HG03520 (cell line): Measurements from ENCODE around the gene HOXB3.

Experiments used
- ATAC-seq: cut with Tn5 transposase; IDR thresholded peaks from one replicate; pipeline ENCODE4 v1.9.1; 2021; ENCODE audit warnings: mild to moderate bottlenecking, moderate library complexity; ENCODE audit not compliant: unreplicated experiment

The HOXB3 gene

DNA sequence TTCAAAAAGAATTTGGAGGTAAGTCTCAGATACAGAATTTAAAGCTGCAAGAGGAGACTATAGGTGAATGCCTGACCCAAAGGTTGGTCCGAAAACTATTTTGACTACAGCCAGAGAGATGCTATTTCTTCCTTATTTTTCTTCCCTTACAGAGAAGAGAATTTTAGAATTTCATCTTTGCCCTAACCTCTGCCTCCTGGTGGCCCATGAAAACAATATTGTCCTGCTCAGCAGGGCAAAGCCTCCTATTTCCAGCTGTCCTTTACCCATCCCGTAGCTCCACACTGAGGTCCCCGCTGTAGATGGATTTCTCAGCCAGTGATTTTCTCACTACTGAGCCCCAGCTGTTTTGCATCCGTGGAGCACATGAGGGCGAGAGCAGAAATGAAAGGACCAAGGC lies 83.8 kb downstream of the HOXB3 start:
- ATAC-seq: no peak

- no peak for ATAC-seq
Observed at GRCh38 chr17:48505788-48506187, 84.3 kb downstream of the HOXB3 start.

DNA sequence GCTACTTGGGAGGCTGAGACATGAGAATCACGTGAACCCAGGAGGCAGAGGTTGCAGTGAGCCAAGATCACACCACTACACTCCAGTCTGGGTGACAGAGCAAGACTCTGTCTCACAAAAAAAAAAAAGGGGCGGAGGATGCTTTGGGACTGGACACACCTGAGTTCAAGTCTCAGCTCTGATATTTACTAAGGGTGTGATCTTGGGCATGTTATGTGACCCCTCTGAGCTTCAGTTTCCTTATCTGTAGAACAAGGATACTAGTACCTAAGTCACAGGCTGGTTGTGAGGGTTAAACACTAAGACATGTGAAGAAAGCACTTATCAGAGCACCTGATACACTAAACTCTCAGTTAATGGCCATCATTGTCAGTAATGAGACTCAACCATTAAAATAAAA lies 85.1 kb downstream of the HOXB3 start:
- ATAC-seq: no peak

DNA sequence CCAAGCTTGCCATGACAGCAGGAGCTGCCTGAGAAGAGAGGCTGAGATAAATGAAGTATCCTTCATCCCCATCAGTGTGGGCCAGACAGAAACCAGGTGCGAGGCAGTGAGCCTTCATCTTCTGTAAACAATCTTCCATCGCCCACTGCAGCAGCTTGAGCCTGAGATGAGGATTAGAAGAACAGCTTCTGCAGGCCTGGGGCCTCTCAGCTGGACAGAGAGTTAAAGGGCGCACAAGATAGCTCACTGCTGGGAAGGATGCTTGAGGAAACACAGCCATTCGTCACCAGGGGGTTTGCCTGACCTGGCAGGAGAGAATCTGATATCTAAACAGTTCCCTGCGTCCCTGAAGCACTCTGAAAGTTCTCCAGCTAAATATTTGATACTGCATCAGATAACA lies 86.3 kb downstream of the HOXB3 start:
- no peak for ATAC-seq

GRCh38 chr17:48502901-48503300 lies 87.1 kb downstream of the HOXB3 start:
- no peak for ATAC-seq

DNA sequence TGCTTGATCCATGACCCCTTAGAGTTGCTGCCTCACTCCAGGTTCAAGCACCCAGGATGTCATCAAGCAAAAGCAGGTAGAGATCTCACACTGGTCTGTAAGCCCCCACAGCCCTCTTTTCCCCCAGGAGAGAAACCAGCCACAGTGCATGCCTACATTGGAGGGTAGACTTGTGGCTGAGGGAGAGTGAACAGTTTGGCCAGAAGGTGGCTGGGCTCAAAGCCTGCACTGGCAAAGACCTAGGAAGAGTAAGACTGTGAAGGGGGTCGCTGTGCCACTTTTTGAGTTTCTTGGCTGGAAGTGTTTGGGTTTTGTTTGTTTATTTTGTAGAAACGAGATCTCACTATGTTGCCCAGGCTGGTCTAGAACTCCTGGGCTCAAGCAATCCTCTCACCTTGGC lies 87.7 kb downstream of the HOXB3 start:
- no peak for ATAC-seq

DNA sequence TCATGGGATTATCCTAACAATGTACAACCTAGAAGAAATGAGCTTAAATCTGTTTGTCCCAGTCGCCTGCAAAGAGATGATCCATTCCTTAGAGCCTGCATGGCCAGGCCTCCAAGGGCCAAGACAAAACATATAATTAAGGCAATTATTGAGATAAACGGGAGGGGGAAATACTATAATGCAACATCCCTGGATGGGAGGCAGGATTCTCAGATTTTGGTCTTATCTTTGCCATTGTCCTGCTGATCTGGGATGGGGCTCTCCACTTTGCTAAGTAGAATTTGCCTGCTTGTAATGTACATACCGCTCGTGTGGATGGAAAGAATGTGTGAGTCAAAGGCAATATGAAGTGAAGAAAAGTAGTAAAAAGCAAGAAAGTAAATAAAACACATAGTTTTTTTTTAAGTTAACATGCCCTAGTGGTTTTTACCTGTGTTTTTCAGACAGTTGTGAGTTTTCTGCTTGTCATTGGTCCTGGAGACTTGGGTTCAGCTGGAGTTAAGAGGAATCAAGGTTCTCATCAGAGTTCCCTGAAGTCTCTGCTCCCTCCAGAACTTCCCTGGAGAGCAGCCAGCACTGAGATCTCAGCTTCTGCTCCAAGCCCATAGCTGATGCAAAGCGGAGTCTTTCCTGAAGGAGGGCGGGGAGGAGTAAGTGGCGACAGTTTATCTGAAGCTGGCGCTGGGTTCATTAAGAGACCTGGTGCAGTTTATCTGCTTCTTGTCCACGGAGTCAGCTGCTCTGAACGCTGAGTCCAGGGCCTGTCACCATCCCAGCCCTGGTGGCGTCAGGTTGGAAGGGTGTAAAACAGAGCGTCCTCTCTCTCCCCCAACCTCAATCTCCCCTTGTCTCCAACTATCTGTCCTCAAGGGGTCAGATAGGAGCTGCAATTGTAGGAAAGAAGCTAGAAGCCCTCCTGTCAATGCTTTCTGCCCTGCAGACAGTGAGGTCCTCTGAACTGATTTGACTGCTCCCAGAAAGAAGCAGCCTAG lies 89.3 kb downstream of the HOXB3 start:
- no peak for ATAC-seq

- no peak for ATAC-seq
Observed at GRCh38 chr17:48499735-48500434, 90.2 kb downstream of the HOXB3 start.

- ATAC-seq: no peak
Observed at GRCh38 chr17:48499248-48499647, 90.8 kb downstream of the HOXB3 start.
